Measurements from ENCODE around the gene IGFALS. TPM values are rescaled to one million over a fixed set of nuclear protein-coding genes. Genes with fewer than 3 reads are reported as not detected.

IGFALS gene
- polyA plus RNA-seq, 1 donor from 2014 or later, result 1.2 TPM

DNA sequence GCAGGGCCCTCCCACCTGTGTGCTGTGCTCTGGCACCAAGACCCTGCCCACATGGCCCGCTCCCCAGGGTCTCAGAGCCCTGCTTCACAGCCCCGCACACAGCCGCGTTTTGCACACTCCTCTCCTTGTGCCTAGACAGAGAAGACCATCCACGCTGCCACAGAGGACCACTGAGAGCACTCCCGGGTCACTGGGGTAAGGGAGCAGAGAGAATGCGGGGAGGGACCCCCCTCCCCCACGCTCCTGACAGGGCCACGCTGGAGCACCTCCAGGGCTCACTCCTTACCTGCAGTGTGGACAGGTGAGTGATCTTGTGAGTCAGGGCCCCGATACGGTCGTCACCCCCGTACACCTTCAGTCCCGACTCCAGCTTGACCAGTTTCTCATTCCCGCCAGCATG, 26.1 kb upstream of the IGFALS start:
- Histone ChIP-seq H3K36me3 (ENCODE audit: insufficient read depth, low read length) (no peaks in the 10 kb centered on the region), H4K20me1 (ENCODE audit: insufficient read depth) (no peaks in the 10 kb centered on the region), H2AFZ (ENCODE audit: low read depth, low read length) (no peak overlapping the region), H3K79me2 (replicated peaks; ENCODE audit: insufficient read depth, low read length) (peaks cover under 1% of the 10 kb centered on the region), H3K4me3 (ENCODE audit: low read length) (no peak overlapping the region), H3K27me3 (ENCODE audit: insufficient read depth, low read depth, low read length) (no peaks in the 10 kb centered on the region), H3K9me2 (ENCODE audit: insufficient read depth, low read length) (no peaks in the 10 kb centered on the region), H3K4me2 (ENCODE audit: low read length) (no peak overlapping the region), H3K9ac (ENCODE audit: low read length) (no peak overlapping the region), H3K9me3 (ENCODE audit: low read length) (no peaks in the 10 kb centered on the region), H3K27ac (ENCODE audit: low read length) (no peak overlapping the region), H3F3A (ENCODE audit: insufficient read depth, low read length, poor library complexity, severe bottlenecking) (no peaks in the 10 kb centered on the region)
- TF ChIP-seq POLR2AphosphoS5 (IDR thresholded peaks at IDR 0.05) (no peak), TAF1 (IDR thresholded peaks at IDR 0.05; ENCODE audit: low read depth) (no peak), REST (IDR thresholded peaks at IDR 0.05; ENCODE audit: borderline replicate concordance) (no peak), MXI1 (conservative IDR thresholded peaks at IDR 0.05; ENCODE audit: poor library complexity, severe bottlenecking) (no peak), CTCF (IDR thresholded peaks at IDR 0.05; ENCODE audit: poor library complexity, severe bottlenecking) (no peak), EP300 (conservative IDR thresholded peaks at IDR 0.05; ENCODE audit: poor library complexity, severe bottlenecking) (no peak), SMC3 (conservative IDR thresholded peaks at IDR 0.05; ENCODE audit: poor library complexity) (no peak), EZH2 (IDR thresholded peaks at IDR 0.05; ENCODE audit: borderline replicate concordance, insufficient read depth, low read length, poor library complexity, severe bottlenecking) (no peak), RAD21 (conservative IDR thresholded peaks at IDR 0.05) (no peak)

DNA sequence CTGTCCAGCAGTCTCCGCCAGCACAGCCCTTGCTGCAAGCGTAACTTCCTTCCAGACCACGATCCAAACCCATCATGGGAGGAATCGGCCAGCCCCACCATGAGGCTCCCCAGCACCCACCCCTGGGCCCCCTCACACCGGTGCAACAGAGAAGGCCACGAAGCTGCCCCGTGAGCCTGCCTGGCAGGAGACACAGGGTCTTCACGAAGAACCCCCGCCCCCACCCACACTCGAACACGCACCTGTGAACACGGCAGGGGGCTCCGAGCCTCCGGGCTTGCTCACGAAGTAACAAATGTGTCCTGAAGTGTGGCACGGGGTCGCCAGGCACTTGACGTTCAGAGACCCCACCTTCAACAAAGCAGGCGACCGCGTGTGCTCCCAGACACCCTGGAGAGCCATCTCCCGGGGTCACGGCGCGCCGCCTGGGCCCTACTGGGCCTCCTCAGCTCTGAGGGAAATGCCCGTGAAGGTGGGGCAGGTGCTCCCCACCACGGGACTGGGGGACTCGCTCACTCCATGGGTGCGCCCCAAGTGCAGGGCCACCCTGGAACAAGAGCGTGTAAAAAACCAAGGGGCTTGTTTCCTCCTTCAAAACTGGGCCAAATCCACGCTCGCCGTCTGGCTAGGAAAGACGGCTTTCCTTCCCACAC, 25.5 kb upstream of the IGFALS start:
- no peaks in the 10 kb centered on the region for H3K79me2 ChIP-seq (replicated peaks; ENCODE audit: insufficient read depth, low read length)
- no peaks in the 10 kb centered on the region for H4K20me1 ChIP-seq (ENCODE audit: insufficient read depth)
- H3K9me3 ChIP-seq (ENCODE audit: low read length), result no peaks in the 10 kb centered on the region
- no peaks in the 10 kb centered on the region for H3K36me3 ChIP-seq (ENCODE audit: insufficient read depth, low read length)
- H3K9me2 ChIP-seq (ENCODE audit: insufficient read depth, low read length), result no peaks in the 10 kb centered on the region
- no peak overlapping the region for H3K9ac ChIP-seq (ENCODE audit: low read length)
- H3K27me3 ChIP-seq (ENCODE audit: insufficient read depth, low read depth, low read length), result no peaks in the 10 kb centered on the region
- no peak overlapping the region for H3K4me3 ChIP-seq (ENCODE audit: low read length)
- H3F3A ChIP-seq (ENCODE audit: insufficient read depth, low read length, poor library complexity, severe bottlenecking), result no peaks in the 10 kb centered on the region
- no peak overlapping the region for H2AFZ ChIP-seq (ENCODE audit: low read depth, low read length)
- H3K4me2 ChIP-seq (ENCODE audit: low read length), result no peak overlapping the region
- H3K27ac ChIP-seq (ENCODE audit: low read length), result no peak overlapping the region
- TF ChIP-seq CTCF (IDR thresholded peaks at IDR 0.05; ENCODE audit: poor library complexity, severe bottlenecking) (no peak), TAF1 (IDR thresholded peaks at IDR 0.05; ENCODE audit: low read depth) (no peak), EZH2 (IDR thresholded peaks at IDR 0.05; ENCODE audit: borderline replicate concordance, insufficient read depth, low read length, poor library complexity, severe bottlenecking) (no peak), SMC3 (conservative IDR thresholded peaks at IDR 0.05; ENCODE audit: poor library complexity) (no peak), EP300 (conservative IDR thresholded peaks at IDR 0.05; ENCODE audit: poor library complexity, severe bottlenecking) (no peak), POLR2AphosphoS5 (IDR thresholded peaks at IDR 0.05) (no peak), RAD21 (conservative IDR thresholded peaks at IDR 0.05) (no peak), MXI1 (conservative IDR thresholded peaks at IDR 0.05; ENCODE audit: poor library complexity, severe bottlenecking) (no peak), REST (IDR thresholded peaks at IDR 0.05; ENCODE audit: borderline replicate concordance) (no peak)

Data from neural cell (in vitro differentiated cells).